GM18858 (cell line): ENCODE measurements around the gene ATP5F1D.

Experiments used
- ATAC-seq: cut with Tn5 transposase; IDR thresholded peaks from one replicate; pipeline ENCODE4 v1.9.1; 2021; ENCODE audit not compliant: unreplicated experiment

ATP5F1D gene

DNA sequence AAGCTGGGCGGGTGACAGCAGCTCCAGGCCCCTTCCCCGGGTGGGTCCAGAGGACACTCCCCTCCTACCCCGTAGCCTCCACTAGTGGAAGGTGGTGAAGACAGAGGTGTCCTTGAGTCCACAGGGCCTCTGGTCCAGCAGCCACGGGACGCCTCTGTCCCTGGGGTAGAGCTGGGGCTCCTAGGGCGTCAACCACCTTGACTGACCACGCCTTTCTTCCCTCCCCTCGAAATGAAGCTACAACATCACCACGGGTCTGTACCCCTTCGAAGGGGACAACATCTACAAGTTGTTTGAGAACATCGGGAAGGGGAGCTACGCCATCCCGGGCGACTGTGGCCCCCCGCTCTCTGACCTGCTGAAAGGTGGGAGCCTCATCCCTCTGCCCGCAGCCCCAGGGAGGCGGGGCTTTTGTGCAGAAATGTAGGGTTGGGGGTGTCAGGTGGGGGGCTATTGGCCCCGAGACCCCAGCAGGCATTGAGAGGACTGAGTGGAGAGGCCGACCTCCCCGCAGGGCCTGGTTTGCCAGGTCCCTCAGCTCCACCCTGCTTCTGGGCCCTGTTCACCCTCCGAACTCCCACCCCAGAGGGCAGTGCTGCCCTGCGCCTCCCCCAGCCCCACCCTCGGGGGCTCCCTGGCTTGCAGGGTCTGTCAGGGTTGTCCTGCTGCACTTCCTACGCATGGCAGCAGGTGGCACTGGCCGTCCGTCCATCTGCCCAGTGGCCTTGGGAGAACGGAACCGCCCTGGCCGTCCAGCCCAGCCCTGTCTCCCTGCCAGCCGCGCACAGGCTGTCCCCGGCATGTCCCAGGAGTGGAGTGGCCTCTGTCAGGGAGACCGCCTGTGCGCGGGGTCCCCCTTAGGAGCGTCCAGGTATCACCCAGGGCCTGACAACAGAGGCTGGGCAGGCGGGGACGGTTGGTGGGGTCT lies 20.3 kb upstream of the ATP5F1D start:
- ATAC-seq, result no peak

GRCh38 chr19:1221904-1222255 lies 19.7 kb upstream of the ATP5F1D start:
- no peak for ATAC-seq

DNA sequence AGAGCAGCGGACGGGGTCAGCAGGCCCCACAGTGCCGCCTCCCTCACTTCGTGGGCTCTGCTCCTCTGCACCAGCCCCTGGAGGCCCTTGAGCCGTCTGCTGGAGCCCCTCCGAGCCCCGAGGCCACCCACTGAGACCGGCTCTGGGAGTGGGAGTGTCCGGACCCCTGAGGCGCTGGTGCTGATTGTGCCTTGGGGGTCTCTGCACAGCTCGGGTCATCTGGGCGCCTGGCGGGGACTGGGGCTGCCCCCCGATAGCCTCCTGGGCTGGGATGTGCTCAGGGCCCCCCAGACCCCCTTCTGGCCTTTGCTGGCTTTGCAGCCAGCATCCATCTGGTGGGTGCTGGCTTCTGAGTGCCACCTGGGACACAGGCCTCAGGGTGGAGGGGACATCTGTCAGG lies 19.2 kb upstream of the ATP5F1D start:
- no peak for ATAC-seq

GRCh38 chr19:1223018-1223855 lies 18.3 kb upstream of the ATP5F1D start:
- ATAC-seq, result no peak

DNA sequence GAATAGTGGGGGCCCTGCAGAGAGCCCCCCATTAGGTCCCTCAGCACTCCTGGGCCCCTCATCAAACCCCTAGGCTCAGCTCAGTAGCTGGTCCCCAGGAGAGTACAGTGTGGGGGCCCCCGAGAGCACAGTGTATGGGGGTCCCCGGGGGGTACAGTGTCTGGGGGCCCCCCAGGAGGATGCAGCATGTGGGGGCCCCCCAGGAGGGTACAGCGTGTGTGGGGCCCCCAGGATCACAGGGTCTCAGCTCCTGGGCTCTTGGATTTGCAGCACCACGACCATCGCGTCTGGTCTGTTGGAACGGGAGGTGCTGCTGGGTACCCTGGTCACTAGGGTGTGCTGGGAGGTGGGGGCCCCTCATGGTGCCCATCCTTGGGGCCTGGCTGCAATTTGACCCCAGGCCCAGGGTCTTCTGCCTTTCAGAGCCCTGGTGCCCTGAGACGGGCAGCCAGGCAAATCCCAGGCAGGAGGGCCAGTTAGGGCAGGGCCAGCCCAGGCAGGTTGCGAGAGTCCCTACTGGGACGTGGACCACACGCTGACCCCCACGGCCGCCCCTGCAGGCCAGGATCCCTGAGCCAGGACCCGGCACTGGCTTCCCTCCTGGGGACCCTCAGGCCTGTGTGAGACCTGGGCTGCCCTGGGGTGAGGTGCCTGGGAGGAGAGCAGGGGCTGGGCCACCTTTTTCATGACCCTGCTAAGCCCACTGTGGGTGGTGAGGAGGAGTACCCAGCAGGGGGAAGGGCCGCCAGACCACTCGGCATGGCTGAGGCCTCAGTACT lies 17.3 kb upstream of the ATP5F1D start:
- ATAC-seq, result no peak

GRCh38 chr19:1224847-1225246 lies 16.7 kb upstream of the ATP5F1D start:
- ATAC-seq, result no peak

DNA sequence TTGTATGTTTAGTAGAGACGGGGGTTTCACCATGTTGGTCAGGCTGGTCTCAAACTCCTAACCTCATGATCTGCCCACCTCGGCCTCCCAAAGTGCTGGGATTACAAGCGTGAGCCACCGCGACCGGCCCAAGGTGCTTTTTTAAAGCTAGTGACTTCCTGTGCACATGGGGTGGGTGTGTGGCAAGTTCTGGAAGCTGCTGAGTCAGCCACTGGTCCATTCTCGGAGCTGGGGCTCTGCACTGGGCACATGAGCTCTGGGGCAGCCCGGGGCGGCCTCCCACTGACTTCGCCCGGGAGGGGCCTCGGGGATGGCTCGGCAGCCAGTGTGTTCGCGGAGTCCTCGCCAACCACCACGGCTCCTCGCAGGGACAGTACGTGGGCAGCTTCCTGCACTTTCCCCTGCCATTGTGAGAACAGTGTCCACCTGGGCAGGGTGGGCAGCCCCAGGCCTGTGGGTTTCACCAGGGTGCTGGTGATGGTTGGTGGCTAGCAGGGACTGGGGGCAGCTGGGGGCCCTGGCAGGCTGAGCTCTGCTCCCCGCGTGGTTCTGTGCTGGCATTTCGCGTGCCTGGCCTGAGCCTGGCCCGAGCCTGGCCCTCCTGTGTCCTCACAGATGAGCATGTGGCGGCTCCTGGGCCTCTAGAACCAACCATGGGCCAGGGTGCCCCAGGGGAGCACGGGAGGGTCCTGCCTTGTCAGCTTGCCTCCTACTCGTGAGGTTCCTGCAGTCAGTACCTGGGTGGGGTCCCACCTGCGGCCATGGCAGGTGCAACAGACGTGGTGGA lies 15.9 kb upstream of the ATP5F1D start:
- ATAC-seq, result no peak

DNA sequence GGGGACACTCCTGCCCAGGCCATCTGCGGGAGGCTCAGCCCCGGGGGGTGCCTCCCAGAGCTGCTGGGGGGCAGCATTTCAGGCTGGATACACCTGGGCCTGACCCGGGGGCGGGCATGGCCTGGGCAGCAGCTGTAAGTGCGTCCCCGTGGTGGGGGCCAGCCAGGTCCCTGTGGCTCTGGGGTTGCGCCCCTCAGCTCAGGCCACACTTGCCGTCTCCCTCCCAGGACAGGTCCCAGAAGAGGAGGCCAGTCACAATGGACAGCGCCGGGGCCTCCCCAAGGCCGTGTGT lies 15.4 kb upstream of the ATP5F1D start:
- ATAC-seq, result no peak

GRCh38 chr19:1226522-1227303 lies 14.8 kb upstream of the ATP5F1D start:
- ATAC-seq, result no peak

DNA sequence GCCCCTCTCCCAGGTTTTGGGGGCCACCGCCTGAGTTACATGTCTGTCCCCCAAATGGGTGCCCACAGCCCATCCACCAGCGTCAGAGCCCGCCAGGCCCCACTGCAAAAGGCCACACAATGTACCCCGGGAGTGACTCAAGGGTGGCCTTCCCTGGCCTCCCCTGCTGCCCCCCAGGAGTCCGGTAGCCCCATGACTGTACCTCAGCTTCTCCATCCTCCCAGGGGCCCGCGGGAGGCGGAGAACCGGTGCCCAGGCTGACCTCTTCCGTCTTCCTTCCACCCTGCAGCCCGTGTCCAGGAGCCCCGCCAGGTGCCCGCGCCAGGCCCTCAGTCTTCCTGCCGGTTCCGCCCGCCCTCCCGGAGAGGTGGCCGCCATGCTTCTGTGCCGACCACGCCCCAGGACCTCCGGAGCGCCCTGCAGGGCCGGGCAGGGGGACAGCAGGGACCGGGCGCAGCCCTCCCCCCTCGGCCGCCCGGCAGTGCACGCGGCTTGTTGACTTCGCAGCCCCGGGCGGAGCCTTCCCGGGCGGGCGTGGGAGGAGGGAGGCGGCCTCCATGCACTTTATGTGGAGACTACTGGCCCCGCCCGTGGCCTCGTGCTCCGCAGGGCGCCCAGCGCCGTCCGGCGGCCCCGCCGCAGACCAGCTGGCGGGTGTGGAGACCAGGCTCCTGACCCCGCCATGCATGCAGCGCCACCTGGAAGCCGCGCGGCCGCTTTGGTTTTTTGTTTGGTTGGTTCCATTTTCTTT lies 14.1 kb upstream of the ATP5F1D start:
- no peak for ATAC-seq

GRCh38 chr19:1228161-1228957 lies 13.2 kb upstream of the ATP5F1D start:
- ATAC-seq, result no peak

- no peak for ATAC-seq
Measured at GRCh38 chr19:1229056-1229923, 12.3 kb upstream of the ATP5F1D start.

DNA sequence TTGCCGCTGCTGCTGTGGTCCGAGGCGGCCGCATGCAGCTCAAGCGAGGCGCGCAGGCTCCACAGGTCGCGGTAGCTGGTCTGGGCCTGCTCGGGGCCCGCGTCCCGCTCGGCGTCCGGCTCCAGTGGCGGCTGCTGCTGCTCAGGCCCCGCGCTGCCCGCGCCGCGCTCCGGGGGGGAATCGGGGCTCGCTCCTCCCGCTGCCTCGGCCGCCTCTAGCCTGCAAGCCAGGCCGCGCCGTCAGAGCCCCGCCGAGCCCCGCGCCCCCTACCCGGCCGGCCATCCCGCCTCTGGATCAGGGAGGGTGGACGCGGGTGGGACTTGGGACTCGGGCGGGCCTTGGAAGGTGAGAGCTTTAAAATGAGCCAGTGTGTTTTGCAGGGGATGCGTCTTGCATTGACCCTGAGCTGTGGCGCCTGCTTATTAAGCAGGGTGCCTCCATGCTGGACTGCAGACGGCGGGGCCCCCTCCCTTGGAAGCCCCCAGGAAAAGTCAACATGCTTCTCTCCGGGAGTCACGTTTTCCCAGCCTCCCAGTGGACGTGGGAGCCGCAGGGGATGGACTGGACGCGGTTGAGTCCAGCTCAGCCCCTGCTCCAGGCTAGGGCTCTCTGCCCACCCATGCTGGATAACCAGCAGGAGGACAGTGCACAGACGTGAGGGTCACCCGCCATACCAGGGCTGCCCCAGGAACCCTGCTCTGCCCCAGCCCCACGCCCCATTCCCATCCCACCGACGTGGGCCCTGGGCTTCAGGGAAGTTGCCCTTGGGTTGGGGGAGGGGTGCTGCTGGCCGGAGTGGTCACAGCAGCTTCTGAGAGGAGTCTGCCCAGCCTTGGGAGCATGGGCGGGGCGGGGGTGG lies 11.4 kb upstream of the ATP5F1D start:
- ATAC-seq, result no peak

GRCh38 chr19:1230783-1231489 lies 10.6 kb upstream of the ATP5F1D start:
- ATAC-seq, result no peak

DNA sequence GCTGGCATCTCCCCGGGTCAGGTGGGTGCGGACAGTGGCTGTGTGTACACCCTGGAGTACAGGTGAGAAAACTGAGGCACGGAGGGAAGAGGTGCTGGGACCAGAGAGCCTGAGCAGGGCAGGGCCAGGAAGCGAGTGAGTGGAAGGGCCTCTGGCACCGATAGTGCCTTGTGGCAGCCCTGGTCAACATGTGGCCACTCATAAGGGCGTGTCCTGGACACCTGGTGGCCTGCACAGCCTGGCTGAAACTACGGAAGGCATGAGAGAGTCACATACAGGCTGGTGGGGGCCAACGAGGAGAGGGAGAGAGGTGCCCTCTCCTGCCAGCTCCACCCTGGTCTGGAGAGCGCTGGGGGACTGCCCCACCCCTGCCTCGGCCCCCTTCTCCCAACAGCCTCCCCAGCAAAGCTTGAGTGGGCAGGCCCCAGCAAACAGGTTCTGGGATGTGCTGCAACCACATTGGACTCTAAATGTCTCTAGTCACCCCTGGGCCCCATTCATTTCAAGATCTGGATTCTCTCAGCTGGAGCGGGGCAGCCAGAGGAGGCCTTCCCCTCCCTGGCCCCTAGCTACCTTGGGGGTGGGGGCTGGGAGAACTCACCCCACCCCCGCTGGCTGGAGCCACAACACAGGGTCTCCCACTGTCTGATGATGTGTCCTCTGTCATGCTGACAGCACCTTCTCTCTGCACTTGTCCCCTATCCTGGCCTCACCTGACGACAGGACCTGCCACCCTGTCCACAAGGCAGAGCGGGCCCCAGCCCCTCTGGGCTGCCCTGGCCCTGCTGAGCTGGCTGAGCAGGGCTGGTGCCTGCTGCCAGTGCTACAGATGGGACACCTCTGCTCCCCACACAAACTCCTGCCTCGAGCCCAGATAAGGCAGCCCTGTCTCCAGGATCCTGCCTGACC lies 9.6 kb upstream of the ATP5F1D start:
- no peak for ATAC-seq
